Activated T-cell treated with anti-CD3 and anti-CD28 coated beads, Interleukin-2, amount 50 U/mL, for 48 hours (primary cell): Measurements from ENCODE around the gene TRAPPC3.

Experiments
- DNase-seq, 2 experiments: peaks; one replicate each; pipeline ENCODE4 v3.0.0-alpha.2; 2020

TRAPPC3 gene

DNA sequence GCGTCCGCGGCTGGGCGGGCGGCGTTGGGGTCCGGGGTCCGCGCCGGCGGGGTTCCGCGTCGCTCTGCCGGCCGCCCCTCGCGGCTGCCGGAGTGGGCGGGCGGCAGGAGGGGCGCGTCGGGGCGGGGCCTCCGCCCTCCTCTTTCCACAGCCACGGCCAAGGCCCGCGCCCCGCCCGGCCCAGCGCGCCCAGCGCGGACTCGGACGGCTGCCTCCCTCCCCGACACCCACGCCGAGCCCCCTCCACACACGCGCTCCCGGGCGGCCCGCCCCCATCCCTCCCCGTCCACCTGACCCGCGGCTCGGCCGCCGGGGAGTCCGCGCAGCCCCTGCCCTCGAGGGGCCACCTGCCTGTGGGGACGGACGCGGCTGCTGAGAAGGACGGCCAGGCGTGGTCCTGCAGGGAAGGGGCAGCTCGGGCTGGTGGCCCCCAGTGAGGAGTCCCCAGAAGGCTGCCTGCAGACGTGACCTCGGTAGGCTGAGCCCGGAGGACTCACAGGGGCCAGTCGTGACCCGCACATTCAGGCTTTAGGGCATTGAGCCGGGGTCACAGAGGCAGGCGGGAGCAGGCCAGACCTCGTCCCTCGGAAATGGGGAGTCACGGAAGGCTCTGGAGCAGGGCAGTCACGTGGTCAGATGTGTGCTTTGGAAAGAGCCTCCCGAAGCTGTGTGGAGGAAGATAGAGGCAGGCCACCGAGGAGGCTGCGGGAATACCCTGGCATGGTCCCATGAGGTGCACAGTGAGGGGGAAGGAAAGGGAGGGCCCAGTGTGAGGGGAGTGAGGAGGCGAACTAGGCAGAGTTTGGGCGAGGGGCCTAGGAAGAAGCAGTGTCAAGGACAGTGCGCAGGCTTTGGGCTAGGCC is 23.9 kb downstream of the TRAPPC3 start, which contains the start of gene COL8A2:
TSS of gene COL8A2 (minus strand) at position 94 of the 863 bp plus-strand sequence. CDS start 24,980 bp downstream, outside the sequence.
- DNase-seq: no peak

- no peak for DNase-seq
Measured at GRCh38 chr1:36124404-36125128, 24.7 kb downstream of the TRAPPC3 start.

GRCh38 chr1:36123356-36123755 is 25.9 kb downstream of the TRAPPC3 start:
- no peak for DNase-seq

DNA sequence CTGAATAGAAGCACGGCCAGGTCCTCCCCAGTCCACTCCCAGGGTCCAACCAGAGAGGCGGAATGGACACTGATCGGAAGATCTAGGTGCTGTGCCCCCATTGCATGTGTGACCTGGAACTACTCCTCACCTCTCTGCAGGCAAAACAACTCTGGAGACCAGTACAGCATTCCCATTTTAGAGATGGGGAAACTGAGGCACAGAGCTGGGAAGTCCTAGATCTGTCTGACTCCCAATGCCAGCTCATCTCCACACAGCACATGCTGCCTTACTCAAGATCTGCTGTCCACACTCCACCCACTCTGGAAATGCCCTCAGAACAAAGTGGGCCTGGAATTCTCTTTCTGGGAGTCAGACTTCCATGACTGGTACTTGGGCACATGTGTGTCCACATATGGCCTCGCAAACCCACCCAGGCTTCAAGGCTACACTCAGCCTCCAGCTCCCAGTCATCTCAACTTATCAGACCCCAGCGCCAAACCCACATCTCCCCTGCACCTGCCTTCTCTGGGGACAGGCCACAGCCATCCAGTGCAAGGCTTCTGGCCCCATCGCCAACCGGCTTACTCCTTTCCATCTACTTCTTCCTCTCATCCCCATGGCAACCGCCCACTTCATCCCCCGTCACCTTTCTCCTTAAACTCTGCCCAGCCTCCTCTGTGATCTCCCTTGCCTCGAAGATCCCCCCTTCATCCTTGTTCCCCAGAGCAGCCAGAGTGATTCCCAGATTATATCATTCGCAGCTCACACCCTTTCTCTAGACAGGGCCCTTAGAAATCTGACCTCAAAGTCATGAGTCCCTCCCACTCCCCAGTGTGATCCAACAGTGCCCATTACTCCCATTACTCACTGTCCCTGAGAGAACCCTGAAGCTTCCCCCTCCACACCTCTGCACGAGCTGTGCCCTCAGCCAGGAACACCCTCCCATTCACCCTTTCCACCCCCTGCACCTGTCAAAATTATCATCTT is 26.9 kb downstream of the TRAPPC3 start:
- DNase-seq: no peak

GRCh38 chr1:36119456-36119855 is 29.8 kb downstream of the TRAPPC3 start:
- no peak for DNase-seq

- no peak for DNase-seq
Measured at GRCh38 chr1:36118447-36119204, 30.7 kb downstream of the TRAPPC3 start.

DNA sequence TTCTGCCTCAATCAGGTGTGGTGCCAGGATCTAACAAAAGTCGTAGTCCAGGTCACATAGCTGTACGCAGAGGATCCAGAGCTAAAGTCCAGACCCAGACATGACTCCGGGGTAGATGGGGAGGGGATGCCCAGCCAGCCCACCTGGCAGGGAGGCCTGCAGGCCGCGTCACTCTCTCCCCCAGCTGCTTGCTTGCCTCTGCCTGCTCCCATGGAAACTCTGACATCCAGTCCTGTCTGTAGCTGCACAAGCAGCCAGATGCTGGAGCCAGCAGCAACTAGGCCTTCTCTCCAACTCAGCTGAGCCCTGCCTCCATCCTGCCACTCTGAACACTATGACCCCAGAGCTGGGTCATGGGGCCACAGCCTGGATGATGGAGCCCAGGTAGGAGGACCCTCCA is 32.4 kb downstream of the TRAPPC3 start:
- no peak for DNase-seq

GRCh38 chr1:36115931-36116330 is 33.4 kb downstream of the TRAPPC3 start:
- DNase-seq: no peak

DNA sequence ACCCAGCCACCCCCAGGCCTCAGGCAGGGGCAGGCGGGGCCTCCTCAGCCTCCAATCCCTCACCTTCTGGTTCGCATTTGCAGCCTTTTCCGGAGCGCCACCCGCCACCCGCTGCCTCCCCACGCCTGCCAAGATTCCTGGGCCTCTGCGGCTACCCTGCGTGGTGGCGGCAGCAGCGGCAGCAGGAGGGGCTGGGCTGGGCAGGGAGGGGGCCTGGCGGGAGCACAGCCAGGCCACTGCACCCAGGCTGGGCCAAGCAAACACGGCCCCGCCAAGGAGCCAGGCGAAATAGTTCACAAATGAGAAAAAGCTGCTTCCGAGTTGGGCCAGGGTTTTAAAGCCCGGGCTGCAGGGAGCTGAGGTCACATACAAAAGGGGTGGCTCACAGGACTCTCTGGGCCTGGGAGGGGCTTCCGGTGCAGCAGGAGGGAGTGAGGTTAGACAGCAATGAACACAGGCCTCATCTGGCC is 34.1 kb downstream of the TRAPPC3 start:
- DNase-seq: no peak

DNA sequence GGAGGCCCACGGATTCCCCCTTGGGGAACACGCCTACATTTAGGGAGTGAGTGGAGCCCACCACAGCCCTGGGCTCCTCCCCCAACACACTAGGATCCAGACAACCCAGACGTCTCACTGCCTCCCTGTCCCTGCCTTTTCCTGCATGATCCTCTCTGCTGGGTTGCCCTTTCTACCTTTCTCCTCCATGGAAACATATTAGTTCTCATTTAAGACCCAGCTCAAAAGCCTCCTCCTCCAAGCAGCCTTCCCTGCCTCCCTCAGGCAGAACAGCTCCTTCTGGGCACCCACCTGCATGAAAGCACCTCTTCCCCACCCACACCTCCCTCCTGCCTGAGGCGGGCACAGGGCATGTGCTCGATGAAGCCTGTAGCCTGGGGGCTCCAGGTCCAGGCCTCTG is 34.9 kb downstream of the TRAPPC3 start:
- DNase-seq: no peak

- no peak for DNase-seq
Measured at GRCh38 chr1:36112823-36113222, 36.5 kb downstream of the TRAPPC3 start.

GRCh38 chr1:36111151-36111550 is 38.1 kb downstream of the TRAPPC3 start:
- no peak for DNase-seq

GRCh38 chr1:36109041-36109679 is 40.1 kb downstream of the TRAPPC3 start:
- DNase-seq: peak; percentile 49 to 60

DNA sequence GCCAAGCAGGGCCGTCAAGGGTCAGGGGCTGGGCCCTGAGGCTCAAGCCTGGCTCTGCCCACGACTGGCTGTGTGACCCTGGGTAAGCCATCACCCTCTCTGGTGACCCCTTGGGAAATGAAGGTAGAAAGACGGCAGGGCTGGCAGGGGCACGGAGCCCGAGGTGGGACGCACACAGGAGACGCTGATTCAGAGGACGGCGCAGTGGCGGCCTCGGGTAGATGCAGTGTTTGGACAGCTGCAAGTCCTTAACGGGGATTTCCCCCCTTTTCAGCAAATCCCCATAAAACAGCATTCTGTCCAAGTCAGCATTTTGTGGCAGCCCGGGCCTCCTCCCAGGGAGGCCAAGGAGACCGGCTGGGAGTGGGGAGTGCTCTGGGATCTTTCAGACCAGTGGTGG is 41.0 kb downstream of the TRAPPC3 start:
- no peak for DNase-seq

DNA sequence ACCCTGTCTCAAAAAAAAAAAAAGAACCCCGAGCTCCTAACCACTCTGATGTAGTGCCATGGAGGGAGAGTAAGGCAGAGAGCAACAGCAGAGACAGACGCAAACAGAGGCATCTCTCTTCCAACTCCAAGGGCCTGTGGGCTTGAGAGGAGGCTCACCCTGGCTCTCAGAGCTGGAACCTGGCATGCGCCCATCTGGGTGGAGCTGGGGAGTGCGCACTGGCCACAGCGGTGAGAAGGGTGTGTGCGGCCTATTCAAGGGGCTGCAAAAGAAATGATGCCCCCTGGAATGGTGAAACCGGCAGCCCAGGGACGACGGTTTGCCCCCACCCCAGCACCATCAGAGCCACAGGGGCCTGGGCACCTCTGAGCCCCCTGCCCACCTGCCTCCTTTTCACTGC is 41.9 kb downstream of the TRAPPC3 start:
- DNase-seq: no peak

DNA sequence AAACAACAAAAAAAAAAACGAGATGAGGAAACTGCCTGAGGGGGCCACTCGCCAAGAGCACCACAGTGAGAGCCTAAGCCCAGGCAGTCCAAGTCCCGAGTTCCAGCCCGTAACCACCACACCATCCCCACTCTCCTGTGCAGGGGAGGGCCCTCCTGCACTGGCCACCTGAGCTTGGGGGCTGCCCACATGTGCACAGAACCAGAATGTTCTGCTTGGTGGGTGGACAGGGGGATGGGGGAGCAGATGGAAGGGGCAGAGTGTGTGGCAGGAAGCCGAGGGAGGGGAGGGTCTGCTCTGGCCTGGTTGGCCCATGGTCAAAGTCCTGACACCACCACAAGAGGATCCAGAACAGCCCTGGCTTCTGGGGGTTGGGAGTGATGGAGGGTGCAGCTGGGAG is 43.0 kb downstream of the TRAPPC3 start:
- DNase-seq: no peak

- no peak for DNase-seq
Measured at GRCh38 chr1:36101546-36101945, 47.7 kb downstream of the TRAPPC3 start.

DNA sequence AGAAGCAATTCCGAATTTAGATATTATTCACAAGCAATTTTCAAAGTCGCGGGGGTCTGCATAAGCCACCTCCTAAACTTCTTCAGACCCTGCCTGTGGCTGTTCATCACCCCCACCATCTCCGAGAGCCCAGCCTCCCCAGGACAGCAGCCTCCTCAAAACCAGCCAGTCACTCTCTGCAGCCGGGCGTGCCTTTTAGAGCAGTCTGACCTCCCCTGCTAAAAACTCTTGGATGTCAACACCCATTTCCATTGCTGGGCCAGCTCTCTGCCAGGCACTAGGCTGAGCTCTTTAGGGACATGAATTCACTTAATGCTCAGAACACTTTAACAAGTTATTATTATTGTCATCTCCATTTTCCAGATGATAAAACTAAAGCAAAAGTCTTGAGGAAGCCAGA is 48.9 kb downstream of the TRAPPC3 start:
- DNase-seq: no peak

DNA sequence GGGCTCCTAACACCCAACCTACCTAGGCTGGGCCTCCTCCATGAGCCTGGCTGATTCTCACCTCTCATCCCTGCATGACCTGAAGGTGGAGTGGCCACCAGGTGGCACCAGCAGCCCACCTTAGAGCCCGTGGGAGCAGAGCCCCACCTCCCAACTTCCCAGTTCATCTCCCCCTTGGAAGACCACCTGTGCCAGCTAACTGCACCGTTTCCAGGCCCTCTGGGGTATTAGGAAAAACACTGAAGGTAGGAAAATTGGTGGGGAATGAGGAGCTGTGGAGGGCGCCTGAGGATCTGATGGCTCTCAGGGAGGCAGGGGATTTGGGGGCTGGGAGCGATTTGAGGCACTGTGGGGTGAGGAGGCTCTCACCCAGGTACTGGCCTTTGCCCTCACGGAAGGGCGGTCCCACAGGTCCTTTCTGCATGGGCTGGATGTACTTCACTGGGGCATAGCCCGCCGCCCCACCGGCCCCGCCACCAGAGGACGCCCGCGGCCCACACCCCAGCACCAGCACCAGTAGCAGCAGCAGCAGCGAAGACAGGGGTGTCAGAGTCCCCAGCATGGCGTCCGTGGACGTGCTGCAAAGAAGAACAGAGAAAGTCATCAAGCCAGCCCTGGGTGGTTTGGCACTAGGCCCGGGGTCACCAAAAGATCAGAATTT is 49.5 kb downstream of the TRAPPC3 start:
- DNase-seq: peak; percentile 87

GRCh38 chr1:36098650-36099365 is 50.5 kb downstream of the TRAPPC3 start:
- no peak for DNase-seq
